Mononuclear cell (primary cell): ENCODE data around the gene RAD51AP2. TPM values are rescaled to one million over a fixed set of nuclear protein-coding genes. Genes with fewer than 3 reads are reported as not detected.

Source experiments
- total RNA-seq: library from RNA; depleted of rRNA; stranded (reverse); fragments of >200 nt; gene quantifications from one replicate; pipeline ENCODE4 v1.2.3, GENCODE V29; 2012

The RAD51AP2 gene
- total RNA-seq, 1 donor, result not detected

Other genes starting within 250 kb of the RAD51AP2 start
- not detected for gene VSNL1, start 22.3 kb upstream of the RAD51AP2 start, total RNA-seq
- gene SMC6, start 235.4 kb upstream of the RAD51AP2 start, total RNA-seq, result 9.2 TPM
- gene GEN1, start 235.7 kb upstream of the RAD51AP2 start, total RNA-seq, result 10.7 TPM